K562 (cell line): ENCODE measurements around the gene ZNF563. TPM values are rescaled to one million over a fixed set of nuclear protein-coding genes. Genes with fewer than 3 reads are reported as not detected.

Experiments
- CCNT2 ChIP-seq: IDR thresholded peaks from 2 replicates; pipeline ENCODE4 v1.6.1; 2011; ENCODE audit warnings: borderline replicate concordance, low read depth, mild to moderate bottlenecking, moderate library complexity, mixed read lengths, low read length; ENCODE audit not compliant: insufficient read length; ENCODE audit errors: extremely low read depth
- DACH1 ChIP-seq: fragments of 450-650 bp; IDR thresholded peaks from 2 replicates; pipeline ENCODE4 v1.6.1; 2018; ENCODE audit not compliant: partially characterized antibody
- ELF2 ChIP-seq: fragments of 250-450 bp; sonication (Bioruptor Pico); IDR thresholded peaks from 2 replicates; pipeline ENCODE4 v1.5.0; 2021; ENCODE audit warnings: mild to moderate bottlenecking
- FOXK1 ChIP-seq: sonication (generic); formaldehyde crosslinking; IDR thresholded peaks from 2 replicates; pipeline ENCODE4 v1.8.0; 2022; ENCODE audit warnings: missing genetic modification reagents, mild to moderate bottlenecking, borderline replicate concordance
- FOXK2 ChIP-seq, 2 experiments: fragments of 450-650 bp; IDR thresholded peaks in 1 of 2; conservative IDR thresholded peaks in 1 of 2; 2 replicates each; pipeline ENCODE4 v1.6.1; 2016; ENCODE audit warnings: low read depth in 2 of 2, mild to moderate bottlenecking in 1 of 2
- HDAC1 ChIP-seq, 2 experiments: fragments of 450-650 bp; IDR thresholded peaks; 2 replicates each; pipeline ENCODE4 v1.6.1; 2016 to 2017; ENCODE audit warnings: inconsistent platforms in 1 of 2, mild to moderate bottlenecking in 1 of 2, moderate library complexity in 1 of 2
- IRF2 ChIP-seq: sonication (generic); formaldehyde crosslinking; IDR thresholded peaks from 2 replicates; pipeline ENCODE4 v1.8.1; 2022; ENCODE audit warnings: mild to moderate bottlenecking, missing genetic modification reagents
- MBD2 ChIP-seq: sonication (generic); IDR thresholded peaks from 2 replicates; pipeline ENCODE4 v1.6.1; 2016; ENCODE audit warnings: low read depth, borderline replicate concordance
- MTA2 ChIP-seq: fragments of 450-650 bp; IDR thresholded peaks from 2 replicates; pipeline ENCODE4 v1.6.1; 2016; ENCODE audit warnings: low read depth
- POLR2A ChIP-seq: fragments of 450-650 bp; conservative IDR thresholded peaks from 2 replicates; pipeline ENCODE4 v1.6.1; 2016
- PURB ChIP-seq: sonication (generic); formaldehyde crosslinking; IDR thresholded peaks from 2 replicates; pipeline ENCODE4 v1.9.0; 2021; ENCODE audit warnings: low read depth, mild to moderate bottlenecking, missing genetic modification reagents
- SFPQ ChIP-seq: fragments of 200-400 bp; formaldehyde crosslinking; IDR thresholded peaks from 2 replicates; pipeline ENCODE4 v1.6.1; 2017; ENCODE audit warnings: mild to moderate bottlenecking, low read depth, low read length, moderate library complexity
- TBP ChIP-seq: optimal IDR thresholded peaks from 2 replicates; pipeline ENCODE3; 2011; ENCODE audit warnings: low read depth, low read length, improper control_type of control experiment
- ZNF431 ChIP-seq: sonication (generic); formaldehyde crosslinking; IDR thresholded peaks from 2 replicates; pipeline ENCODE4 v1.8.0; 2022; ENCODE audit warnings: mild to moderate bottlenecking, missing genetic modification reagents
- ZNF449 ChIP-seq: fragments of 250-450 bp; sonication (Bioruptor Pico); IDR thresholded peaks from 2 replicates; pipeline ENCODE4 v1.8.0; 2022; ENCODE audit warnings: moderate library complexity, mild to moderate bottlenecking, inconsistent platforms
- ZNF584 ChIP-seq: fragments of 200-800 bp; sonication (Bioruptor generic); IDR thresholded peaks from 2 replicates; pipeline ENCODE4 v1.6.1; 2016; ENCODE audit warnings: low read depth, mild to moderate bottlenecking, missing genetic modification characterization, missing compliant biosample characterization
- polyA plus RNA-seq, 8 experiments: library from polyadenylated mRNA; depleted of rRNA in 4 of 8; stranded (reverse) in 5 of 8; unstranded in 3 of 8; fragments of >200 nt; fragmentation: Nextera tagmentation in 2 of 8; fragmentation: Illumina TruSeq in 1 of 8; extraction: Ambion mirVana in 2 of 8; extraction: Trizol in 1 of 8; gene quantifications; 2 replicates each; pipeline versions ENCODE4 v1.2.1 to v1.2.3, GENCODE V29; 2011 to 2014; ENCODE audit warnings: inconsistent platforms in 1 of 8, missing spikeins in 1 of 8
- total RNA-seq, 7 experiments: library from RNA; depleted of rRNA in 6 of 7; stranded (reverse); fragments of >200 nt in 6 of 7; fragmentation: Illumina TruSeq in 2 of 7; extraction: Trizol in 2 of 7; gene quantifications; 2 replicates each; pipeline versions ENCODE4 v1.2.1 to v1.2.3, GENCODE V29; 2011 to 2021; ENCODE audit warnings: low replicate concordance in 1 of 7
- TF ChIP-seq, protein P1 (sequence below): fragments of 450-650 bp; formaldehyde crosslinking; IDR thresholded peaks from 2 replicates; pipeline ENCODE4 v1.4.0; 2020; ENCODE audit warnings: mild to moderate bottlenecking, mixed read lengths
- TF ChIP-seq, protein P2 (sequence below), 3 experiments: fragments of 200-800 bp in 1 of 3; fragments of 250-450 bp in 1 of 3; fragments of 450-650 bp in 1 of 3; sonication (Bioruptor Pico) in 1 of 3; sonication (Bioruptor generic) in 1 of 3; formaldehyde crosslinking in 1 of 3; IDR thresholded peaks; 2 replicates each; pipeline versions ENCODE4 v1.6.1 to v1.8.0; 2016 to 2022; ENCODE audit warnings: mild to moderate bottlenecking in 2 of 3, missing genetic modification characterization in 2 of 3, missing compliant biosample characterization in 1 of 3, moderate library complexity in 1 of 3

Gene ZNF563
- total and polyA plus RNA-seq, 9 of the 15 experiments (the other 6 are each of a cell fraction or from before 2014, with no cell fraction given): 0.37 to 2.9 (median 0.74) TPM

DNA sequence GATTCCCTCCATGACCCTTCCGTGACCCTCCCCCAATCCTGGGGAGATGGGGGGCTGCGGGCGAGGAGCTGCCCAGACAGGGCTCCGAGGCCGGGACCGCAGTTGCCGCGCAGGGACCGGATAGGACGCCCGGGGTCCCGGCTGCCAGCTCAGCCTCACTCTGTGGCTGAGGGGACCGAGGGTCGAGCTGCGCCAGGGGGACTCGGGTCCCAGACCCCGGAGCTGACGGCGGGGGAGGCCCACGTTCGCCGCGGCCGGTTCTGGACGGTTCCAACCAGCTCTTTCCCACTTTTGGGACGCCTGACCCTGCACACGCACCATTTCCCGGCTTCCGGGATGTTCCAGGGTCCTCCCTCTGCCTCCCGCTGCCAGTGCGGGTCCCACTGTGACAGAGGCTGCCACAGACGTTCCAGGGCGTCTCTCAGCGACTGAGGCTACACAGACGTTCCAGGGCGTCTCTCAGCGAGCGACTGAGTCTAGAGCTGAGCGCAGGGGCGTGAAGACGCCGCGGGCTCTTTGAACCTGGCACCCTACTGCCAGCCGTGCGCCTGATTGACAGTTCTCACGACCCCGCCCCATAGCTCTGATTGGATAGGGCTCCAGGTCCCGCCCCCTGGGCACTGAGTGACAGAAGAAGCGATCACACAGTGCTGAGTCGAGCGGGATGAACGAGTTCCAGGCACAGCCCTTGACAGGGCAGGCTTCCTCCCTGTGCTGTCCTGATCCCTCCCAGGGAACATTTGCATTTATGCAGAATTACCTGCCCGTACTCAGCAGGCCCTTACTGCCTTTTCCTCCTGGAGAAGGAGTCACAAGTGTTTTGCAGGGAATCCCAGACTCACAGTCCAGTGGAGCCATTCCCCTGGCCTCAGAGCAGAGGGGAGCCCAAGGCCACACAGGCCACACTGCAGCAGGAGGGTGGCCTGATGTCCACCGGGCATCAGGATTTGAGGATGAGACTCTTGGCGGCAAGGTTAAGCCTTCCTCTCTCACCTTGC lies at the start of gene ZNF563 (continued):
- TF ChIP-seq, protein P1, sequence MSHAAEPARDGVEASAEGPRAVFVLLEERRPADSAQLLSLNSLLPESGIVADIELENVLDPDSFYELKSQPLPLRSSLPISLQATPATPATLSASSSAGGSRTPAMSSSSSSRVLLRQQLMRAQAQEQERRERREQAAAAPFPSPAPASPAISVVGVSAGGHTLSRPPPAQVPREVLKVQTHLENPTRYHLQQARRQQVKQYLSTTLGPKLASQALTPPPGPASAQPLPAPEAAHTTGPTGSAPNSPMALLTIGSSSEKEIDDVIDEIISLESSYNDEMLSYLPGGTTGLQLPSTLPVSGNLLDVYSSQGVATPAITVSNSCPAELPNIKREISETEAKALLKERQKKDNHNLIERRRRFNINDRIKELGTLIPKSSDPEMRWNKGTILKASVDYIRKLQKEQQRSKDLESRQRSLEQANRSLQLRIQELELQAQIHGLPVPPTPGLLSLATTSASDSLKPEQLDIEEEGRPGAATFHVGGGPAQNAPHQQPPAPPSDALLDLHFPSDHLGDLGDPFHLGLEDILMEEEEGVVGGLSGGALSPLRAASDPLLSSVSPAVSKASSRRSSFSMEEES (CRISPR knock-in tag): no peak
- TF ChIP-seq FOXK2 (conservative IDR thresholded peaks at IDR 0.05 in 1 of 2, IDR thresholded peaks at IDR 0.05 in 1 of 2; ENCODE audit: low read depth in 2 of 2) (no peak), MBD2 (0 out of 2 replicates have a peak, but pooled peaks have one; percentile 43), POLR2A (peak; percentile 57; the same call in 1 of the 2 replicates), ZNF584 (CRISPR knock-in tag) (no peak), PURB (CRISPR knock-in tag) (no peak), ZNF449 (CRISPR knock-in tag) (no peak), IRF2 (no peak), TBP (peak; percentile 6), DACH1 (no peak), HDAC1 (IDR thresholded peaks at IDR 0.05) (no peak), SFPQ (no peak), FOXK1 (CRISPR knock-in tag) (no peak), ELF2 (no peak), ZNF431 (no peak), MTA2 (no peak), CCNT2 (peak; percentile 30)
- TF ChIP-seq, protein P2, sequence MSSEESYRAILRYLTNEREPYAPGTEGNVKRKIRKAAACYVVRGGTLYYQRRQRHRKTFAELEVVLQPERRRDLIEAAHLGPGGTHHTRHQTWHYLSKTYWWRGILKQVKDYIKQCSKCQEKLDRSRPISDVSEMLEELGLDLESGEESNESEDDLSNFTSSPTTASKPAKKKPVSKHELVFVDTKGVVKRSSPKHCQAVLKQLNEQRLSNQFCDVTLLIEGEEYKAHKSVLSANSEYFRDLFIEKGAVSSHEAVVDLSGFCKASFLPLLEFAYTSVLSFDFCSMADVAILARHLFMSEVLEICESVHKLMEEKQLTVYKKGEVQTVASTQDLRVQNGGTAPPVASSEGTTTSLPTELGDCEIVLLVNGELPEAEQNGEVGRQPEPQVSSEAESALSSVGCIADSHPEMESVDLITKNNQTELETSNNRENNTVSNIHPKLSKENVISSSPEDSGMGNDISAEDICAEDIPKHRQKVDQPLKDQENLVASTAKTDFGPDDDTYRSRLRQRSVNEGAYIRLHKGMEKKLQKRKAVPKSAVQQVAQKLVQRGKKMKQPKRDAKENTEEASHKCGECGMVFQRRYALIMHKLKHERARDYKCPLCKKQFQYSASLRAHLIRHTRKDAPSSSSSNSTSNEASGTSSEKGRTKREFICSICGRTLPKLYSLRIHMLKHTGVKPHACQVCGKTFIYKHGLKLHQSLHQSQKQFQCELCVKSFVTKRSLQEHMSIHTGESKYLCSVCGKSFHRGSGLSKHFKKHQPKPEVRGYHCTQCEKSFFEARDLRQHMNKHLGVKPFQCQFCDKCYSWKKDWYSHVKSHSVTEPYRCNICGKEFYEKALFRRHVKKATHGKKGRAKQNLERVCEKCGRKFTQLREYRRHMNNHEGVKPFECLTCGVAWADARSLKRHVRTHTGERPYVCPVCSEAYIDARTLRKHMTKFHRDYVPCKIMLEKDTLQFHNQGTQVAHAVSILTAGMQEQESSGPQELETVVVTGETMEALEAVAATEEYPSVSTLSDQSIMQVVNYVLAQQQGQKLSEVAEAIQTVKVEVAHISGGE (CRISPR knock-in tag; IDR thresholded peaks at IDR 0.05): no peak
